Stimulated activated CD8-positive, alpha-beta memory T cell treated with anti-CD3 and anti-CD28 coated beads, Interleukin-7, amount 100 ng/mL, for 48 hours (primary cell): ENCODE data around the gene CROCC.

Experiments
- DNase-seq, 2 donors: peaks; one replicate each; pipeline ENCODE4 v3.0.0-alpha.2; 2020; ENCODE audit warnings: low read depth in 1 of 2; ENCODE audit errors: extremely low read depth in 1 of 2

Gene CROCC

GRCh38 chr1:16980473-16981268 is 58.9 kb downstream of the CROCC start, which contains the start of gene MFAP2:
Gene MFAP2 (minus strand): TSS chr1:16980620. CDS start chr1:16978273, 2,347 bp downstream.
- DNase-seq, result no peak

- DNase-seq, result no peak
These were observed 59.6 kb downstream of the CROCC start for GRCh38 chr1:16981269-16981849.

- no peak for DNase-seq
These were observed 61.2 kb downstream of the CROCC start for GRCh38 chr1:16982902-16983301.

- DNase-seq, result no peak
These were observed 61.9 kb downstream of the CROCC start for GRCh38 chr1:16983649-16984048.

GRCh38 chr1:16984717-16985116 is 63.0 kb downstream of the CROCC start:
- no peak for DNase-seq

- no peak for DNase-seq
These were observed 64.4 kb downstream of the CROCC start for GRCh38 chr1:16986113-16986512.

GRCh38 chr1:16986560-16986959 is 64.8 kb downstream of the CROCC start:
- no peak for DNase-seq

GRCh38 chr1:16986962-16987361 is 65.2 kb downstream of the CROCC start:
- no peak for DNase-seq

GRCh38 chr1:16988210-16988609 is 66.5 kb downstream of the CROCC start:
- DNase-seq, result no peak

GRCh38 chr1:16989676-16990391 is 68.1 kb downstream of the CROCC start:
- no peak for DNase-seq

GRCh38 chr1:16991571-16991970 is 69.8 kb downstream of the CROCC start:
- no peak for DNase-seq

- no peak for DNase-seq
These were observed 70.4 kb downstream of the CROCC start for GRCh38 chr1:16992102-16992501.

- DNase-seq, result no peak
These were observed 70.9 kb downstream of the CROCC start for GRCh38 chr1:16992675-16993074.

- no peak for DNase-seq
These were observed 71.8 kb downstream of the CROCC start for GRCh38 chr1:16993521-16994038.

- DNase-seq, result no peak
These were observed 75.1 kb downstream of the CROCC start for GRCh38 chr1:16996845-16997244.

GRCh38 chr1:16998589-16998988 is 76.9 kb downstream of the CROCC start:
- DNase-seq, result no peak

- no peak for DNase-seq
These were observed 78.1 kb downstream of the CROCC start for GRCh38 chr1:16999863-17000262.

GRCh38 chr1:17001760-17002523 is 80.2 kb downstream of the CROCC start:
- DNase-seq, result no peak

- no peak for DNase-seq
These were observed 80.8 kb downstream of the CROCC start for GRCh38 chr1:17002524-17002902.

- no peak for DNase-seq
These were observed 83.0 kb downstream of the CROCC start for GRCh38 chr1:17004466-17005364.
